Left cardiac atrium (tissue), 2 donors: ENCODE data around the gene SORT1. TPM values are rescaled to one million over a fixed set of nuclear protein-coding genes. Genes with fewer than 3 reads are reported as not detected.

Source experiments
- total RNA-seq, 2 donors: library from RNA; stranded (reverse); fragmentation: NEBNext Ultra II Directional; extraction: Animal tissue kit (Norgen Biotek cat#: 25700); gene quantifications; one replicate each; pipeline ENCODE4 v1.2.1, GENCODE V29; 2021
- donor health status: DM: no; HTN: yes; CAD: no; lungs with severe emphysema.
- donor health status: DM: yes; HTN: yes; CAD: no.

Gene SORT1
- total RNA-seq, 2 donors from 2014 or later = 139 to 157 TPM

Other genes starting within 250 kb of the SORT1 start
- gene SARS1, start 184.0 kb downstream of the SORT1 start, total RNA-seq = 100 to 1,000 TPM; 109 to 141 TPM
- gene CELSR2, start 148.4 kb downstream of the SORT1 start, total RNA-seq = 10 to 100 TPM; 15.6 to 21.1 TPM
- gene PSRC1, start 114.8 kb downstream of the SORT1 start, total RNA-seq = 1 to 10 TPM; 2.3 to 2.5 TPM
- gene MYBPHL, start 90.9 kb downstream of the SORT1 start, total RNA-seq = 100 to 1,000 TPM; 220 to 239 TPM
- 10 to 100 TPM; 41.5 to 62.8 TPM for gene PSMA5, start 28.5 kb upstream of the SORT1 start, total RNA-seq
- gene SYPL2, start 68.6 kb upstream of the SORT1 start, total RNA-seq = 10 to 100 TPM; 12.3 to 15.4 TPM
- 1 to 10 TPM; 2.5 to 3.4 TPM for gene ATXN7L2, start 86.0 kb upstream of the SORT1 start, total RNA-seq
- gene CYB561D1, start 96.2 kb upstream of the SORT1 start, total RNA-seq = 1 to 10 TPM; 5.8 to 5.9 TPM
- 10 to 100 TPM in 1 of 2 donors, 1 to 10 TPM in 1; 9.3 to 12.6 TPM for gene AMIGO1, start 111.8 kb upstream of the SORT1 start, total RNA-seq
- under 1 TPM in 1 of 2 donors, not detected in 1; 0.55 TPM for gene GPR61, start 142.0 kb upstream of the SORT1 start, total RNA-seq
- gene GNAI3, start 150.7 kb upstream of the SORT1 start, total RNA-seq = 1 to 10 TPM; 3.4 to 4.6 TPM
- not detected for gene GNAT2, start 221.7 kb upstream of the SORT1 start, total RNA-seq
- 10 to 100 TPM; 13.1 to 25.8 TPM for gene AMPD2, start 221.9 kb upstream of the SORT1 start, total RNA-seq